Erythroblast (primary cell): ENCODE measurements around the gene DIPK1B.
"Not testable (repeated sequence)": the region's sequence is repeated elsewhere in the genome, so short reads cannot be mapped to it uniquely, and the experiment has no call there.

Experiments used
- GATA1 ChIP-seq: IDR thresholded peaks from 2 replicates; pipeline ENCODE4 v1.6.1; 2011; ENCODE audit warnings: low read depth, mild to moderate bottlenecking, control low read depth, low read length, moderate library complexity
- POLR2A ChIP-seq: IDR thresholded peaks from 2 replicates; pipeline ENCODE4 v1.6.1; 2011; ENCODE audit warnings: mild to moderate bottlenecking, low read length

DNA sequence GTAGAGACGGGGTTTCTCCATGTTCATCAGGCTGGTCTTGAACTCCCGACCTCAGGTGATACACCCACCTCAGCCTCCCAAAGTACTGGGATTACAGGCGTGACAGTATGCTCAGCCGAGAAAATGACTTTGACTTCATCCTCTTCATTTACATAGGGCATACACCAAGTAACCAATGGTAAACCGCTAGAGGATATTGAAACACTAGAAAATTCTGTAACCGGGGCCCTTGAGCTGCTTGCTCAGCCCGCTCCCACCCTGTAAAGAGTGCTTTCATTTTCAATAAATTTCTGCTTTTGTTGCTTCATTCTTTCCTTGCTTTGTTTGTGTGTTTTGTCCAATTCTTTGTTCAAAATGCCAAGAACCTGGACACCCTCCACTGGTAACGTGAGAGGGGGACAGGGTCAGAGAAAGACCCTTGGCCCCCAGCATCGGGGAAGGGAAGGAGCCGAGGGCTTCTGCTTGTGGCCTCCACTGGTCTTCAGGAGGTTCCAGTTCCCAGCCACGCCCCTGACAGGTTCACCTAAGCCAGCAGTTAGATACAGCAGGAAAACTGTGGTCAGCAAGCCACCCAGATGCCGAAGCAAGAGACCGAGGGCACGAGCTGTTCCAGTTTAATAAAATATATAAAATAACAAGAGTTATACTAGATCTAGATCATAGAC lies 53.5 kb downstream of the DIPK1B start:
- not testable (repeated sequence) for TF ChIP-seq POLR2A, GATA1
